Measurements from ENCODE around the gene OPN1MW2. TPM values are rescaled to one million over a fixed set of nuclear protein-coding genes. Genes with fewer than 3 reads are reported as not detected.
A peak's percentile ranks its signal among the peaks of the same experiment; 100 is the strongest.
"Not testable (repeated sequence)": the region's sequence is repeated elsewhere in the genome, so short reads cannot be mapped to it uniquely, and the experiment has no call there.

Gene OPN1MW2
- total and polyA plus RNA-seq, 12 donors = not detected

DNA sequence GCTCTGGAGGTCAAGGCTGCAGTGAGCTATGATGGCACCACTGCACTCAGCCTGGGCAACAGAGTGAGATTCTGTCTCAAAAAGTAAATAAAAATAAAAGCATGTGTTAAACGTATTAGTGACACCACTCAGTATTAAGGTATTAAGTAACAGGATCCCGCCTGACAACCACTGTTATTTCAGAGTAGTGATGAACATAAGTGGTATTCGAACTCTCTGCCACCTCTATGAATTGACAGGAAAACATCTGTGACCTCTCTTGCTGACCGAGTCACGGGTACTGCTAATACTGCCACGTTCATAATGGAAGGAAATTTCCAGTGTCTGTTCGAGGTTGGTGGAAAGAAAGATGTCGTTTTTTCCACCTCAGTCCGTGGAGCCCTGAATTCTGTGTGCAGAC is 7.2 kb downstream of the OPN1MW2 start:
- H3K4me1 ChIP-seq; H3K27me3 ChIP-seq; DNase-seq; H3K9me3 ChIP-seq; intact Hi-C loops (cut with DNase I); H3K36me3 ChIP-seq; H3K4me3 ChIP-seq; ATAC-seq; H3K27ac ChIP-seq: not testable (repeated sequence)
- no CpG with 5 or more reads among the region's 9 CpGs for WGBS, 2 donors

DNA sequence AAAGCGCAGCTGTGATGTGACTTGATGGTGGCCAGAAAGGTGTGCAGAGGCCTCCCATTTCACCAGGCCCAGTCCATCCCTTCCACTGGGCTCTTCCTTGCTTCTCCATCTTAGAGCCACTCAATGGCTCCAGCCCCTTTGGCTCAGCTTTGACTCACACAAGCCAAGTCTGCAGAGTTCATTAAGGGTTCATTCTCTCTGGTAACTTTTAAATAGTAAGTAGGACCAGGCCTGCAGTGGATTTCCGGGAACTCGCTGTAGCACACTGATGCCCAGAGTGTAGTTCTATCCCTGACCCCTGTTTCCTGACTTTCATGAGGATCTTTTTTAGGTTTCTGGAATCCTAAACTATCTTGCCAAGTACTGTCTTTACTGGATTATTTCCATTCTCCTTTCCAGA is 11.9 kb downstream of the OPN1MW2 start:
- DNase-seq; intact Hi-C loops (cut with DNase I): not testable (repeated sequence)
- no CpG with 5 or more reads among the region's 3 CpGs for WGBS, 2 donors

DNA sequence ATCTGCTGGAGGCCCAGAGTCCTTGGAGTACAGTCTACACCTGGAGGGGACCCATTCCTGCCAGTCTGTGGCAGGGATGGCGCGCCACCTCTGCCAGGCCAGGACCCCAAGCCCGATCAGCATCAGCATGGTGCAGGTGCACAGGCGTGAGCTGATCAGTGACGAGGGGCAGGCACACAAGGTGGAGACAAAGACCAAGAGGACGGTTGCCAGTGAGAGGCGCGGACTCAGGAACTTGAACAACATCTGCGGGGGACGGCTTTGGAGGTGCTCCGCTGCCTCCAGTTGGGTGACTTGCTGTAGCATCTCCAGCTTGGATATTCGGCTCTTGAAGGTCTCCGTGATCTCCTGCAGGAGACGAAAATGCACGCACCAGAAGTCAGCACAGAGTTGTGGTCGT is 14.1 kb downstream of the OPN1MW2 start:
- WGBS, 2 donors = no CpG with 5 or more reads among the region's 16 CpGs
- DNase-seq; H3K4me3 ChIP-seq; H3K27ac ChIP-seq; H3K27me3 ChIP-seq; ATAC-seq; H3K36me3 ChIP-seq; intact Hi-C loops (cut with DNase I); H3K9me3 ChIP-seq; H3K4me1 ChIP-seq: not testable (repeated sequence)

More for the DNA sequence above, 11.9 kb downstream of the OPN1MW2 start:
- H3K9me3 ChIP-seq, H3K36me3 ChIP-seq, H3K27me3 ChIP-seq, H3K4me1 ChIP-seq, H3K4me3 ChIP-seq, H3K27ac ChIP-seq: not testable (repeated sequence)
- ATAC-seq = peak in 5 of 8 donors; percentile 61 to 85 (median 79)

DNA sequence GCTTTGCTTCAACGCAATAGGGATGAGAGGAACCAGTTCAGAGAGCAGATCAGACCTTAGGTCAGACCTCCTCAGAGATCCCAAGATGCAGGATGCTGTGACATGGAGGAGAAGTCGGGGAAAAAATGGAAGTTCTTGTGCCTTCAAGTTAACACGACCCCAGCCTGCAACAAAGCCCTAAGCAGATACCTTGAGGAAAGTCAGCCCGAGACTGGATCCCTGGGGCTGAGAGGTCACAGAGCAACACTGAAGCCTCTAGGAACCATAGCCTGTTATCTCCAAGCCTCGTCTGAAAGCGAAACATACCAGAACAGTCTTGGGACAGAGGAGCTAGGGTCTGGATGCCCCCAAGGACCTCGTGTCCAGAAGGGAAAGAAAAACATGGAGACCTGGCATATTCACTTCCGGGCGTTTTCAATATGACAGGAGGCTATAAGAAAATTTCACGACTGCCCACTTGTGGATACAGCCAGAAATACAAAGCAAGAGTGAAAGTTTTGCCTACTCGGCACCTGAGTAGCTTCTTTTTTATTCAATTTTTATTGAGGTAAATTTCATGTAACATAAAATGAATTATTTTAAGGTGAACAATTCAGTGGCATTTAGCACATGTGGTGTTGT is 19.5 kb downstream of the OPN1MW2 start:
- not testable (repeated sequence) for ATAC-seq, DNase-seq
- WGBS, 2 donors = 79% methylated on average over 9 of the region's 11 CpGs; no CpG with 5 or more reads in 1 of the 2 donors

DNA sequence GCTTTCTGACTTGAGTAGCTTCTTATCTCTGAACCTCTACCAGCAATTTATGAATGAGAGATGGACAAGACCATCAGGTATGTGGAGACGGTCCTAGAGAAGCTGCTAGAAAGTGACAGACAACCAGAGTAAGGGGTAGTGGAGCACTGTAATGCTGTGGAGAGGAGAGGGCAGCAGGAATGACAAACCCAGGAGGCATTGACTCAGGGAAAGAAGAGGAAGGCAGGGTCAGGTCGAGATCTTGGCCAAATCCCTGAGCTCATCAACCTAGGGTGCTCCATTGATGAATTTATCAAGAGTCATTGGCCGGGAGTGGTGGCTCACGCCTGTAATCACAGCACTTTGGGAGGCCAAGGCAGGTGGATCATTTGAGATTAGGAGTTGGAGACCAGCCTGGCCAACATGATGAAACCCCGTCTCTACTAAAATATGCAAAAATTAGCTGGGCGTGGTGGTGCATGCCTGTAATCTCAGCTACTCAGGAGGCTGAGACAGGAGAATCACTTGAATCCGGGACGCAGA is 20.5 kb downstream of the OPN1MW2 start:
- H3K4me1 ChIP-seq; H3K4me3 ChIP-seq; H3K36me3 ChIP-seq; DNase-seq; H3K27ac ChIP-seq; intact Hi-C loops (cut with DNase I); H3K9me3 ChIP-seq; ATAC-seq; H3K27me3 ChIP-seq: not testable (repeated sequence)
- WGBS, 2 donors = 88% methylated on average over 6 of the region's 8 CpGs; no CpG with 5 or more reads in 1 of the 2 donors

More for the DNA sequence above, 19.5 kb downstream of the OPN1MW2 start:
- H3K27ac ChIP-seq; H3K4me3 ChIP-seq; H3K4me1 ChIP-seq; H3K36me3 ChIP-seq; H3K9me3 ChIP-seq; H3K27me3 ChIP-seq; intact Hi-C loops (cut with DNase I): not testable (repeated sequence)

DNA sequence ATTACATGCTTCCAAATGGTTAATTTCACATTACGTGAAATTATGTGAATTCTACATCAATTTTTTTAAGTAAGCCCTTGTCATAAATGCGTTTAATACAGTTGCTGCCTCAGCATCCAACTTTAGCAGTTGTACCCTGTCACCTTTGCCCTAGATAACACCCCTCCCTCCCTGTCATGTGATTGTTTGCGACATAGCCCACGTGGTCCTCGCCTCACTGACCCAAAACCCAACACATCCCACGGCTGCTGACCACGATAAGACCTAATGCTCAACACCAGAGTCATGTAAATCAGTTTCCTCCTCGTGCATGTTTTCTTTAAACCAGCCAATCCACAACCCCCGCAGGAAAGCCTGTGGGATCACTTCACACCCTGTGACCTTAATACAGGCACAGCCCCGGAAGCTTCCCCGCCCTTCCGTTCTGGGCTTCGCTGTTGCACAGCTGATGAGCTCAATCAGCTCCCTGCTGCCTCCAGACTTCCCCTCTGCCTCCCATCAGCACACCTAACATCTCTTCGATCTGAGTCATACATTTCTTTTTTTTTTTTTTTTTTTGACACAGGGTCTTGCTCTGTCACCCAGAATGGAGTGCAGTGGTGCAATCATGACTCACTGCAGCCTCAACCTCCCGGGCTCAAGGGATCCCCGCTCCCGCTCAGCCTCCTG is 28.0 kb downstream of the OPN1MW2 start:
- DNase-seq; intact Hi-C loops (cut with DNase I); H3K9me3 ChIP-seq; H3K36me3 ChIP-seq; H3K27ac ChIP-seq; H3K4me1 ChIP-seq; H3K4me3 ChIP-seq; H3K27me3 ChIP-seq: not testable (repeated sequence)
- ATAC-seq = peak; percentile 91 to 98 (median 96)
- no CpG with 5 or more reads among the region's 17 CpGs for WGBS, 2 donors

DNA sequence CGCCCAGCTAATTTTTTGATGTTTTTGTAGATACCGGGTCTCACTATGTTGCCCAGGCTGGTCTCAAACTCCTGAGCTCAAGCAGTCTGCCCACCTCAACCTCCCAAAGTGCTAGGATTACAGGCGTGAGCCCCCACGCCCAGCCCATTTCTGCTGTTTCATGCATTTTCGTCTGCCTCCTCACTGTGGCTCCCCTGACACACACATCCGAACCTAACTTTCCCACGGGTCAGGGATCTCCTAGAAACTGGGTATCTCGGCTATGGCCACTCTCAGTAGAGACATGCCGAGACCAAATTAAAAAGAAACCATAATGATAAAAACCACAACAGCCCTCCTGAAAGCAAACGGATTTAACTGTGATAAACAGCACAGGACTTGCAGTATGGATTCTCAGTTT is 28.5 kb downstream of the OPN1MW2 start:
- H3K4me1 ChIP-seq; H3K9me3 ChIP-seq; H3K36me3 ChIP-seq; DNase-seq; H3K4me3 ChIP-seq; H3K27me3 ChIP-seq; H3K27ac ChIP-seq; intact Hi-C loops (cut with DNase I): not testable (repeated sequence)
- no CpG with 5 or more reads among the region's 10 CpGs for WGBS, 2 donors
- ATAC-seq = peak in 2 of 8 donors; percentile 12 to 27

DNA sequence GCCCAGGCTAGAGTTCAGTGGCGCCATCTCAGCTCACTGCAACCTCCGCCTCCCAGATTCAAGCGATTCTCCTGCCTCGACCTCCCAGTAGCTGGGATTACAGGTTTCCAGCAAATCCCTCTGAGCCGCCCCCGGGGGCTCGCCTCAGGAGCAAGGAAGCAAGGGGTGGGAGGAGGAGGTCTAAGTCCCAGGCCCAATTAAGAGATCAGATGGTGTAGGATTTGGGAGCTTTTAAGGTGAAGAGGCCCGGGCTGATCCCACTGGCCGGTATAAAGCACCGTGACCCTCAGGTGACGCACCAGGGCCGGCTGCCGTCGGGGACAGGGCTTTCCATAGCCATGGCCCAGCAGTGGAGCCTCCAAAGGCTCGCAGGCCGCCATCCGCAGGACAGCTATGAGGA is 37.7 kb downstream of the OPN1MW2 start, which contains the start of gene OPN1MW3:
TSS of gene OPN1MW3 (plus strand) at position 301 of the 400 bp plus-strand sequence. CDS start at position 339, 38 bp downstream.
- H3K27me3 ChIP-seq; DNase-seq; H3K4me1 ChIP-seq; H3K9me3 ChIP-seq; H3K27ac ChIP-seq; H3K4me3 ChIP-seq; H3K36me3 ChIP-seq; ATAC-seq; intact Hi-C loops (cut with DNase I): not testable (repeated sequence)
- WGBS, 2 donors = no CpG with 5 or more reads among the region's 17 CpGs

DNA sequence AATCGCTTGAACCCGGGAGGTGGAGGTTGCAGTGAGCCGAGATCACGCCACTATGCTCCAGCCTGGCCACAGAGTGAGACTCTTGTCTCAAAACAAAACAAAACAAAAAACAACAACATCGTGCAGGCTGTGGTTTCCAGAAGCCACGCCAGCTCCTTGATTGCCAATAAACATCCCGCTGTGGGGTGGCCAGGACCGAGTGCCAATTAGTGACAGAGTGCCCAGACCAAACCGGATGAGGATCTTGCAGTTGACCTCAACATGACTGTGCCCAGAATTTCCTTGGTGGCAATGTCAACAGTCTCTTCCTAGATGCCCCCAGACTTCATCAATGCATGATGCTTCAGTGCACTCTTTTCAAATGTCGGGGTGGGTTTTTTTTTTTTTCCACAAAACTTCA is 39.2 kb downstream of the OPN1MW2 start:
- intact Hi-C loops (cut with DNase I); H3K4me1 ChIP-seq; H3K4me3 ChIP-seq; DNase-seq; H3K27ac ChIP-seq; H3K27me3 ChIP-seq; H3K9me3 ChIP-seq; H3K36me3 ChIP-seq; ATAC-seq: not testable (repeated sequence)
- no CpG with 5 or more reads among the region's 10 CpGs for WGBS, 2 donors

DNA sequence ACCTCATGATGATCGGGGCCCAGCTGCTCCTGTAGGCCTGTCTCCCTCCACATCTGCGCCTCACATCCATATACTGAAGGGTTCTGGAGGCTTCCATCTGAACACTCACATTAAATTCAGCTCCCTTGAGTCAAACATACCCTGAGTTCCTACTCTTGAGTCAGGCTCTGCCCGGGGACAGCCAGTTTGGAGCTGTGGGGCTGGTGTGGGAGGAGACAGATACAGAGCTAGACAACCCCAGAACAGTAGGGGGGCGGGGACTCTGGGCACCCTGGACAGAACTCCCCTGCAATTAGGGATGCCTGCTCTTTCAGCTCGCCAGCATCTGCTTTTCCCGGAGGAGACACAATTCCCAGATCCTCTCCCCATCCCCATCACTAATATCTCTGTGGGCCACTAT is 43.5 kb downstream of the OPN1MW2 start:
- H3K4me3 ChIP-seq; DNase-seq; H3K36me3 ChIP-seq; H3K4me1 ChIP-seq; ATAC-seq; intact Hi-C loops (cut with DNase I); H3K27ac ChIP-seq; H3K27me3 ChIP-seq; H3K9me3 ChIP-seq: not testable (repeated sequence)
- no CpG with 5 or more reads among the region's 6 CpGs for WGBS, 2 donors

DNA sequence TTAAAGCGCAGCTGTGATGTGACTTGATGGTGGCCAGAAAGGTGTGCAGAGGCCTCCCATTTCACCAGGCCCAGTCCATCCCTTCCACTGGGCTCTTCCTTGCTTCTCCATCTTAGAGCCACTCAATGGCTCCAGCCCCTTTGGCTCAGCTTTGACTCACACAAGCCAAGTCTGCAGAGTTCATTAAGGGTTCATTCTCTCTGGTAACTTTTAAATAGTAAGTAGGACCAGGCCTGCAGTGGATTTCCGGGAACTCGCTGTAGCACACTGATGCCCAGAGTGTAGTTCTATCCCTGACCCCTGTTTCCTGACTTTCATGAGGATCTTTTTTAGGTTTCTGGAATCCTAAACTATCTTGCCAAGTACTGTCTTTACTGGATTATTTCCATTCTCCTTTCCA is 49.7 kb downstream of the OPN1MW2 start:
- H3K36me3 ChIP-seq; DNase-seq; H3K9me3 ChIP-seq; intact Hi-C loops (cut with DNase I); H3K4me3 ChIP-seq; H3K27me3 ChIP-seq; H3K27ac ChIP-seq; H3K4me1 ChIP-seq: not testable (repeated sequence)
- peak in 5 of 8 donors; percentile 61 to 82 (median 80) for ATAC-seq
- no CpG with 5 or more reads among the region's 3 CpGs for WGBS, 2 donors

All from heart right ventricle (tissue), 16 donors.